ENCODE measurements around the gene ZP4.

ZP4 gene

DNA sequence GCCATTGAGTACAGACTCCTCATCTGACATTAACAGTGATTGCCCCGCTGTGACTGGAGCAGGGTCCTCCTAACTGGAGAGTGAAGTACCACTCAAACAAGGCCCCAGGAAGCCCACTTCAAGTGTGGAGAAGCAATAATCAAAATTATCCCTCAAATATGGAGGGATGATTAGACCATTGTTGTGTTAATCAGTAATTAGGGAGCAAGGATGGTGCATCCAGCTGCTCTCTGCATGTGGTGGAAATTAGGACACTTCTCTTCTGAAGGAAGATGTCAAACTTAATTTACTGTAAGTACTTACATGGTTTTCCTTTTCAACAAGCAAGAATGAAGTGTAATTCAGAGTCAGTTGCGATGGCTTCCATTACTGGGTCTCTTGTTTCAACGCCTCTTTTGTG lies 3.4 kb upstream of the ZP4 start:
- no peaks in the 10 kb centered on the region for H3K36me3 ChIP-seq (ENCODE audit: insufficient read depth, insufficient read length, low read length)
- no peak for DNase-seq (ENCODE audit: low read depth, low spot score)
- H3K4me3 ChIP-seq (ENCODE audit: insufficient read length, low read depth), result no peak overlapping the region
- H3K9me3 ChIP-seq (ENCODE audit: insufficient read depth, low read length), result no peaks in the 10 kb centered on the region
- no peak overlapping the region for H3K9ac ChIP-seq (ENCODE audit: insufficient read length, low read depth)
- no peak for TF ChIP-seq SUZ12 (IDR thresholded peaks at IDR 0.05; ENCODE audit: extremely low read depth, insufficient read depth, insufficient read length)
- H3K27me3 ChIP-seq (ENCODE audit: insufficient read depth, insufficient read length), result no peaks in the 10 kb centered on the region
- no peaks in the 10 kb centered on the region for H3K4me1 ChIP-seq (ENCODE audit: insufficient read depth, insufficient read length)

DNA sequence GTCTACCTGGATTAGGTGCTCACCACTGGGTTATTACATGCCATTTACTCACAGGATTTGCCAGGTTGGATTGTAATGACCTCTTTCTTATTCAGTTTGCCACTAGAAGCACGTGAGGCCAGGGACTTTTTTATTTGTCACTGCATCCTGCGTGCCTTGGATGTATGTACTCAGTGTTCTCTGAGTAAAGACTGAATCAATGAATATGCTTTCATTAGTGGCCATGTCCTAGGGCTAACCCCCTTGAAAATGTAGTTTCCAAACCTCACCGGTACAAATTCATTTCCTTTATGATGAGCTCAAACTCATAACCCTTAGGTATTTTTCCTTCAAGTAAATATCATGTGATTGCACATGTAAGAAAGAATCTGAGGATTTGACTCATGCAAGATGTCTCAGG lies 1.3 kb upstream of the ZP4 start:
- TF ChIP-seq YY1 (IDR thresholded peaks at IDR 0.05; ENCODE audit: insufficient read depth, insufficient read length) (no peak), SUZ12 (IDR thresholded peaks at IDR 0.05; ENCODE audit: extremely low read depth, insufficient read depth, insufficient read length) (no peak), ZNF274 (IDR thresholded peaks at IDR 0.05; ENCODE audit: low read depth, low read length) (no peak)
- Histone ChIP-seq H3K9ac (ENCODE audit: insufficient read length, low read depth) (no peak overlapping the region), H3K27me3 (ENCODE audit: insufficient read depth, insufficient read length) (no peaks in the 10 kb centered on the region), H3K36me3 (ENCODE audit: insufficient read depth, insufficient read length, low read length) (no peaks in the 10 kb centered on the region), H3K4me3 (ENCODE audit: insufficient read length, low read depth) (no peak overlapping the region), H3K4me1 (ENCODE audit: insufficient read depth, insufficient read length) (no peaks in the 10 kb centered on the region), H3K9me3 (ENCODE audit: insufficient read depth, low read length) (no peaks in the 10 kb centered on the region)
- no peak for DNase-seq (ENCODE audit: low read depth, low spot score)

DNA sequence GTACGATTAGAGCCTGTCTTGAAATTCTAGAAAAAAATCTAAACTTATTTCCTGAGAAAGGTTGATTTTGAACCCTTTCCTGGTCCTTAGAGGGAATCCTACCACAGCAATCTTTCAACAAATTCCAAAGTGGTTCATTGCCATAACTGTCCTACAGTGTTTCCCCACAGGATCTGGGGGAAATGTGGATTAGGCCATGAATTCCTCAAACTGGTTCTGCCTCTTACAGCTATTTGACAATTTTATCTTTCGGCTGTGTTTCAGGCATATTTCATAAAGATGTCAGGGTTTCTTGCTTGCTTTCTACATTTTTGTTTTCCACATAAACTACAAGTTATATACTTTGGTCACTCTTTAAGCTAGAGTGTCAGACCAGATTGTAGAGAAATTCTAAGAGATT lies 544 bp upstream of the ZP4 start:
- no peak for DNase-seq (ENCODE audit: low read depth, low spot score)
- no peaks in the 10 kb centered on the region for H3K36me3 ChIP-seq (ENCODE audit: insufficient read depth, insufficient read length, low read length)

DNA sequence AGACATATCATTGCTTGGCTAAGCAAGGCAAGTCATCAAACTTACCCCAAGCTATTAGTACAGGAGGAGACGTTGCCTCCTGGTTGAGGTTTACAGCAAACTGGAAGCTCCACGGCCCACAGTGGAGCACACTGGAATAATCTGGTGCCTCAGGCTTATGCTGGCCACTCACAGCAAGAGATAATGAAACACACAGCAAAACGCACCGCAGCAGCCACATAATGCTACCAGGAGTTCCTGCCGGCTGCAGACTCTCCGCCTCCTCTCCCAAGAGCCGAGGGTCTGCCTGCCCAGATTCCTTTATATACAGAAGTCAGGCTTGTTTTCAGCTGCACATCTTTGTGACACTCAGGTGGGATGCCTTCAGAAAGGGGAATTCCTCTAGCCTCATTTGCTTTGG lies 306 bp downstream of the ZP4 start:
- Histone ChIP-seq H3K9ac (ENCODE audit: insufficient read length, low read depth) (no peak overlapping the region), H3K27me3 (ENCODE audit: insufficient read depth, insufficient read length) (no peaks in the 10 kb centered on the region), H3K4me3 (ENCODE audit: insufficient read length, low read depth) (no peak overlapping the region), H3K36me3 (ENCODE audit: insufficient read depth, insufficient read length, low read length) (no peaks in the 10 kb centered on the region), H3K4me1 (ENCODE audit: insufficient read depth, insufficient read length) (no peaks in the 10 kb centered on the region), H3K9me3 (ENCODE audit: insufficient read depth, low read length) (no peaks in the 10 kb centered on the region)
- TF ChIP-seq YY1 (IDR thresholded peaks at IDR 0.05; ENCODE audit: insufficient read depth, insufficient read length) (no peak), ZNF274 (IDR thresholded peaks at IDR 0.05; ENCODE audit: low read depth, low read length) (no peak), SUZ12 (IDR thresholded peaks at IDR 0.05; ENCODE audit: extremely low read depth, insufficient read depth, insufficient read length) (no peak)
- no peak for DNase-seq (ENCODE audit: low read depth, low spot score)

More for the DNA sequence above, 544 bp upstream of the ZP4 start:
- TF ChIP-seq YY1 (IDR thresholded peaks at IDR 0.05; ENCODE audit: insufficient read depth, insufficient read length), result no peak
- no peaks in the 10 kb centered on the region for H3K4me1 ChIP-seq (ENCODE audit: insufficient read depth, insufficient read length)
- no peak overlapping the region for H3K4me3 ChIP-seq (ENCODE audit: insufficient read length, low read depth)
- H3K9ac ChIP-seq (ENCODE audit: insufficient read length, low read depth), result no peak overlapping the region
- no peaks in the 10 kb centered on the region for H3K9me3 ChIP-seq (ENCODE audit: insufficient read depth, low read length)
- H3K27me3 ChIP-seq (ENCODE audit: insufficient read depth, insufficient read length), result no peaks in the 10 kb centered on the region

DNA sequence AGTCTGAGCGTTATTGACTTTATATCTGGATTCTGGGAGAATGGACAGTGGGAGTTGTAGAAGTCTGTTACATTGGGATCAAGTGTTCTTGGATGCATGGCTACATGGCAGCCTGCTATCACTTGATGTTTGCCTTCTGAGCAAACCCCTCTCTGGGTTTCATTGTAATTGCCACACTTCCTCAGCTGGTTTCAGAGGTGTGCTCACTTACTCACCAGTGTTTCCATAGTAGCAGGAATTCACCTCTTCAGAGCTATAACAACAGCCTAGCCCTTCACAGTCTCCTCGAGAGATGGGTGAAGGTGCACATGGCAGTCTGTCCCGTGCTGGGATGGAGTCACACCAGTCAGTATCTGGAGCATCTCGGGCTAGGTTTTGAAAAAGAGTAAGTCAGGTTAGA lies 2.6 kb downstream of the ZP4 start:
- H3K9me3 ChIP-seq (ENCODE audit: insufficient read depth, low read length), result no peaks in the 10 kb centered on the region
- no peak overlapping the region for H3K9ac ChIP-seq (ENCODE audit: insufficient read length, low read depth)
- H3K4me1 ChIP-seq (ENCODE audit: insufficient read depth, insufficient read length), result no peaks in the 10 kb centered on the region
- H3K27me3 ChIP-seq (ENCODE audit: insufficient read depth, insufficient read length), result no peaks in the 10 kb centered on the region
- no peaks in the 10 kb centered on the region for H3K36me3 ChIP-seq (ENCODE audit: insufficient read depth, insufficient read length, low read length)
- no peak for DNase-seq (ENCODE audit: low read depth, low spot score)
- no peak overlapping the region for H3K4me3 ChIP-seq (ENCODE audit: insufficient read length, low read depth)
- TF ChIP-seq YY1 (IDR thresholded peaks at IDR 0.05; ENCODE audit: insufficient read depth, insufficient read length) (no peak), SUZ12 (IDR thresholded peaks at IDR 0.05; ENCODE audit: extremely low read depth, insufficient read depth, insufficient read length) (no peak), ZNF274 (IDR thresholded peaks at IDR 0.05; ENCODE audit: low read depth, low read length) (no peak)

DNA sequence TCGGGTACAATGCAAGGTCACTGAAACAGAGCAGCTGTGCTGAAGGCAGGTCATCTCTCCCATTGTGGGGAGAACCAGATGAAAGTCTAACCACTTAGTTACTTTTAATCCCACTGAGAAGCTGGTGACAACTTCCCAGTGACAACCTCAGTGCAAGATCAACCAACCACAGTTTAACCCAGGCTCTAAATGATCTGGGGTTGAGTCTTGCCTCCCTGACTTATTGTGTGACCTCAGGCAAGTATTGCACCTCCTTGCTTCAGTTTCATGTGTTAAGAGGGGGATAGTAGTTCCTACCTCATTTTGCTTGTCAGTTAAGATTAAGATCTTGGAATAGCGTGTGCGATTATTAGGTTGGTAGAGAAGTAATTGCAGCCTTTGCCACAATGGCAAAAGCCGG lies 3.2 kb downstream of the ZP4 start:
- Histone ChIP-seq H3K36me3 (ENCODE audit: insufficient read depth, insufficient read length, low read length) (no peaks in the 10 kb centered on the region), H3K4me3 (ENCODE audit: insufficient read length, low read depth) (no peak overlapping the region), H3K4me1 (ENCODE audit: insufficient read depth, insufficient read length) (no peaks in the 10 kb centered on the region), H3K9me3 (ENCODE audit: insufficient read depth, low read length) (no peaks in the 10 kb centered on the region), H3K9ac (ENCODE audit: insufficient read length, low read depth) (no peak overlapping the region), H3K27me3 (ENCODE audit: insufficient read depth, insufficient read length) (no peaks in the 10 kb centered on the region)
- TF ChIP-seq YY1 (IDR thresholded peaks at IDR 0.05; ENCODE audit: insufficient read depth, insufficient read length), result no peak
- no peak for TF ChIP-seq SUZ12 (IDR thresholded peaks at IDR 0.05; ENCODE audit: extremely low read depth, insufficient read depth, insufficient read length)
- TF ChIP-seq ZNF274 (IDR thresholded peaks at IDR 0.05; ENCODE audit: low read depth, low read length), result no peak
- no peak for DNase-seq (ENCODE audit: low read depth, low spot score)

DNA sequence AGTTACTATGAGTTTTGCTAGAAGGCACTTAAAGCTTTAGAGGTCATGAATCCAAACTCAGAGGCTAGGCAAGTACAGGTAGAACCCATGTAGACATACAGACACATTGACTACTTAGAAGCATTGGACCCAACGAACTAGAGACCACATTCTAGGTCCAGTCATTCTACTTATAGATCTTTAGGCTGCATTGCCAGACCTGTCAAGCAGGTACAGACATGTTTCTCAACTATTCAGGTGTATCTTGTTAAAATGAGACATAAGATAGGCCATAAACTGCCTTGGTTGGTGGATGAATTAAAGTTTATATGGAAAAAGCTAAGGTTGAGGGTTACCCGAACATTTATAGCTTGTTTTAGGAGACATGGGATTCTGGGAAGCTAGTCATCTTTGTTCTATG lies 6.5 kb downstream of the ZP4 start:
- DNase-seq (ENCODE audit: low read depth, low spot score), result no peak
- H3K9ac ChIP-seq (ENCODE audit: insufficient read length, low read depth), result no peak overlapping the region
- no peaks in the 10 kb centered on the region for H3K9me3 ChIP-seq (ENCODE audit: insufficient read depth, low read length)
- H3K27me3 ChIP-seq (ENCODE audit: insufficient read depth, insufficient read length), result no peaks in the 10 kb centered on the region
- no peaks in the 10 kb centered on the region for H3K36me3 ChIP-seq (ENCODE audit: insufficient read depth, insufficient read length, low read length)
- TF ChIP-seq ZNF274 (IDR thresholded peaks at IDR 0.05; ENCODE audit: low read depth, low read length), result no peak
- TF ChIP-seq SUZ12 (IDR thresholded peaks at IDR 0.05; ENCODE audit: extremely low read depth, insufficient read depth, insufficient read length), result no peak
- no peak overlapping the region for H3K4me3 ChIP-seq (ENCODE audit: insufficient read length, low read depth)
- no peaks in the 10 kb centered on the region for H3K4me1 ChIP-seq (ENCODE audit: insufficient read depth, insufficient read length)

DNA sequence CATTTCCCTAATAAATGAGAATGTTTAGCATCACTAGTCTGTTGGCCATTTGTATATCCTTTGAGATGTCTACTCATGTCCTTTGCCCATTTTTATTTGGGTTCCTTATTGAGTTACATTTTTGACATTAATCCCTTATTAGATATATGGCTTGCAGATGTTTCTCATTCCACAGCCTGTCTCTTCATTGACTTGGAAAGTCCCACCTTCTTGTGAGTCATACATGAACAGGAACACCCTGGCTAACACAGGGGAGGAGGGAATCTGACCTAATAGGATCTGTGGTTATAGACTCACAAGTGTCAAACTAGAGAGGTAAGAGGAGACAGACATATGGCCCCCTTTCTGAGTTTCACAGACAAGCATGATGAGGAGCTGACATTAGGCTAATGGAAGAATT lies 11.5 kb downstream of the ZP4 start:
- H3K36me3 ChIP-seq (ENCODE audit: insufficient read depth, insufficient read length, low read length), result no peaks in the 10 kb centered on the region
- H3K9ac ChIP-seq (ENCODE audit: insufficient read length, low read depth), result no peak overlapping the region
- H3K4me3 ChIP-seq (ENCODE audit: insufficient read length, low read depth), result no peak overlapping the region
- no peak for TF ChIP-seq ZNF274 (IDR thresholded peaks at IDR 0.05; ENCODE audit: low read depth, low read length)
- TF ChIP-seq YY1 (IDR thresholded peaks at IDR 0.05; ENCODE audit: insufficient read depth, insufficient read length), result no peak
- TF ChIP-seq SUZ12 (IDR thresholded peaks at IDR 0.05; ENCODE audit: extremely low read depth, insufficient read depth, insufficient read length), result no peak
- no peak for DNase-seq (ENCODE audit: low read depth, low spot score)
- H3K4me1 ChIP-seq (ENCODE audit: insufficient read depth, insufficient read length), result no peaks in the 10 kb centered on the region
- H3K27me3 ChIP-seq (ENCODE audit: insufficient read depth, insufficient read length), result no peaks in the 10 kb centered on the region
- no peaks in the 10 kb centered on the region for H3K9me3 ChIP-seq (ENCODE audit: insufficient read depth, low read length)
